ENCODE measurements around the gene SIKE1.

GRCh38 chr1:114745291-114745690 is 35.2 kb downstream of the SIKE1 start:
- no peak for TF ChIP-seq CTCF (IDR thresholded peaks at IDR 0.05)
- no peak for TF ChIP-seq PHF8 (IDR thresholded peaks at IDR 0.05; ENCODE audit: borderline replicate concordance, low read depth)
- TF ChIP-seq FOSL2 (IDR thresholded peaks at IDR 0.05) = no peak
- no peak for TF ChIP-seq FOSL2 (CRISPR knock-in tag; IDR thresholded peaks at IDR 0.05)
- TF ChIP-seq POLR2A (IDR thresholded peaks at IDR 0.05; ENCODE audit: low read length) = no peak
- TF ChIP-seq POLR2AphosphoS2 (conservative IDR thresholded peaks at IDR 0.05; ENCODE audit: low read length) = no peak
- no peak for TF ChIP-seq NPAS2 (CRISPR knock-in tag; IDR thresholded peaks at IDR 0.05; ENCODE audit: borderline replicate concordance)
- no peak for TF ChIP-seq HOXB13 (CRISPR knock-in tag; IDR thresholded peaks at IDR 0.05; ENCODE audit: low read depth)
- no peak for TF ChIP-seq JUNB (IDR thresholded peaks at IDR 0.05)

Measured in A549 (cell line).